IMR-90 (cell line): ENCODE data around the gene TROAP.

Experiments used
- BHLHE40 ChIP-seq: fragments of 150-350 bp; IDR thresholded peaks from 2 replicates; pipeline ENCODE4 v1.6.1; 2016; ENCODE audit warnings: mild to moderate bottlenecking, low read depth, low read length
- CEBPB ChIP-seq: IDR thresholded peaks from 2 replicates; pipeline ENCODE4 v1.6.1; 2012; ENCODE audit warnings: low read depth, low read length, improper control_type of control experiment
- CHD1 ChIP-seq: IDR thresholded peaks from 2 replicates; pipeline ENCODE4 v1.6.1; 2012; ENCODE audit warnings: low read depth, low read length, improper control_type of control experiment
- CTCF ChIP-seq: conservative IDR thresholded peaks from 2 replicates; pipeline ENCODE4 v1.5.1; 2012; ENCODE audit warnings: mild to moderate bottlenecking, low read depth, low read length, improper control_type of control experiment
- MAFK ChIP-seq: IDR thresholded peaks from 2 replicates; pipeline ENCODE4 v1.6.1; 2012; ENCODE audit warnings: low read depth, low read length, improper control_type of control experiment
- MAZ ChIP-seq: IDR thresholded peaks from 2 replicates; pipeline ENCODE4 v1.6.1; 2012; ENCODE audit warnings: low read depth, mild to moderate bottlenecking, low read length, improper control_type of control experiment, moderate library complexity, borderline replicate concordance
- NFE2L2 ChIP-seq: fragments of 150-350 bp; IDR thresholded peaks from 2 replicates; pipeline ENCODE4 v1.6.1; 2016; ENCODE audit warnings: low read depth, mild to moderate bottlenecking, low read length
- POLR2A ChIP-seq: IDR thresholded peaks from 2 replicates; pipeline ENCODE4 v1.6.1; 2012; ENCODE audit warnings: mild to moderate bottlenecking, low read depth, low read length
- RCOR1 ChIP-seq: IDR thresholded peaks from 2 replicates; pipeline ENCODE4 v1.6.1; 2012; ENCODE audit warnings: mild to moderate bottlenecking, low read length, improper control_type of control experiment; ENCODE audit not compliant: insufficient replicate concordance
- RFX5 ChIP-seq: IDR thresholded peaks from 2 replicates; pipeline ENCODE4 v1.8.0; 2012; ENCODE audit warnings: low read depth, mild to moderate bottlenecking, low read length, moderate library complexity
- SMC3 ChIP-seq: fragments of 150-350 bp; IDR thresholded peaks from 2 replicates; pipeline ENCODE4 v1.6.1; 2016; ENCODE audit warnings: low read depth, mild to moderate bottlenecking, antibody characterized with exemption, low read length, moderate library complexity

- TF ChIP-seq CTCF (no peak), MAZ (no peak), RCOR1 (no peak), MAFK (no peak), RFX5 (no peak), CHD1 (no peak), POLR2A (no peak), SMC3 (no peak), BHLHE40 (no peak), CEBPB (no peak), NFE2L2 (no peak)
Measured at GRCh38 chr12:49341777-49342065, 18.7 kb downstream of the TROAP start.
